GM18505 (cell line): ENCODE measurements around the gene MTRF1L.

Source experiments
- ATAC-seq: cut with Tn5 transposase; IDR thresholded peaks from one replicate; pipeline ENCODE4 v1.9.1; 2021; ENCODE audit not compliant: unreplicated experiment
- POLR2A ChIP-seq: IDR thresholded peaks from 4 replicates; pipeline ENCODE4 v1.6.1; 2011; ENCODE audit warnings: borderline replicate concordance; ENCODE audit not compliant: insufficient read depth, insufficient read length; ENCODE audit errors: extremely low read depth

MTRF1L gene

DNA sequence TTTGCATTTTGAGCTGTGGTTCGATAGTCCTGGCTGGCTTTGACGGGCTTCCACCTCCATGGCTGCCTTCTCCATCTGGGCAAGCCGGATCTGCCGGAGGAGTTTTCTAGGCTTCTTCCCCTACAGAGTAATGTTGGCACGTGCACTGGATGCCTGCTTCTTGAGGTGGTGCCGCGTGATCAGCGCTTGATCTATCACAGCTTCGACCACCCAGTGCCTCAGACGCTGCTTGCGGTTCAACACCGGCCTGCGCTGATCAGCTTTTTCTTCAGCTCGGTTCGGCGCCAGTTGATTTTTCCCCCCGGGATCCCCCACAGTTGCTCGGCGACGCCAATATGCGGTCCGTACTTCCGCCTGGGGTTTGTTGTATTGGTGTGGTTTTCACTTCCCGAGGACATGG is 43.2 kb downstream of the MTRF1L start:
- no peak for TF ChIP-seq POLR2A
- no peak for ATAC-seq

DNA sequence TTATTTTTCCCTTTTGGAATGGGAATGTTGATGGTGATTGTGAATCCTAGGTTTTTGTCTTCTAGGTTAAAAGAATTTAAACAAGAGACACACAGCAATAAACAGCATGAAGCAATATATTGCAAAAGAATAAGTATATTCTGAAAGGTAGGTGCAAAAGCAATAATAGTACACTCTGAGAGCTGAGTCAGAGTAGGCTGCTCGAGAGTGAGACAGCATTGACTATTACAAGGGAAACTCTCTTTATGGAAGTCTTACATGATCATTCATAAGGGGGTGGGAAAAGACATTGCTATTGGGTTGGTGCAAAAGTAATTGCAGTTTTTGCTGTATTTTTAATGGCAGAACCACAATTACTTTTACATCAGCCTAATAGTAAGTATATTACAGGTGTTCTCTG is 44.7 kb downstream of the MTRF1L start:
- ATAC-seq, result no peak
- no peak for TF ChIP-seq POLR2A

DNA sequence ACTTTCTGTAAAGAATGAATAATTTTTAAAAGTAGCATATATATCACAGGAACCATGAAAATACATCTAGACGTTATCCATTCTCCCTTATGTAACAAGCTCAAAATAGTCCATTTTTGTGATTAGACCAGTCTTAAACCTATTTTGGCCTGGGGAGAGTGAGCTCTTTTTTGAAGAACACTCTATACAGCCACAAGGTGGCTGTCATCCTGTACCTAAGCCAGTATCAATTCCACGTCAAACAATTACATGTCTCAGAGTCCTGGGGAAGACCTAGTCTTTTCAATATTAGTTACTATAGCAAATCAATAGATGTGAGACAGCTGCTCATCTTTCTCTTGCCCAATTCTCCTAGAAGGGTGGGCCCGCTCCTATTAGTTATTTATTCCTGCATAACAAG is 48.1 kb downstream of the MTRF1L start:
- TF ChIP-seq POLR2A, result no peak
- ATAC-seq, result no peak

DNA sequence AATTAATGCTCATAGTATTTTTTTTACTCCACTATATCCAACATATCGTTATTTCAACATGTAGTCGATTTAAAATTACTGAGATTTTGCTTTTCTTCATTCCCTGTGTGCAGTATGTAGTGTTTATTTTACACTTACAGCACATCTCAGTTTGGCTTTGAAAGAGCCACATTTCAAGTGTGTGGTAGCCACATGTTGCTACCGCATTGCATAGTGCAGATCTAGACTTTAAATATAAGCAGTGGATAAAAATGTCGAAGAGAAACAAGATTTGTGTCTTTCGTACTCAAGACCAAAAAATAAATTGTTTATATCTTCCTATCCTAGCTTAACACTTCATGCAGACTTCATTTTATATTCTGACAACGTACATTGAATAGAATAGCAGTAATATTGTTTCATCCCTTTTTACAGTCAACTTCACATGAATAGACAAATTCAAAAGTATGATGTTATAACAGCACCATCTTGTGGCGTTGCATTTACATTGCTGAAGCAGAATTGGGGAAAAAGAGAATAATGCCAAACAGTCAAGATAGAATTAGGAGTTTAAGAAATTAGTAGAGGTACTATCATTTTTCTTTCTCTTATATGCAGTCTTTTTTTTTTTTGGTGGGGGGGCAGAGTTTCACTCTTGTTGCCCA is 49.5 kb downstream of the MTRF1L start:
- ATAC-seq, result no peak
- no peak for TF ChIP-seq POLR2A

DNA sequence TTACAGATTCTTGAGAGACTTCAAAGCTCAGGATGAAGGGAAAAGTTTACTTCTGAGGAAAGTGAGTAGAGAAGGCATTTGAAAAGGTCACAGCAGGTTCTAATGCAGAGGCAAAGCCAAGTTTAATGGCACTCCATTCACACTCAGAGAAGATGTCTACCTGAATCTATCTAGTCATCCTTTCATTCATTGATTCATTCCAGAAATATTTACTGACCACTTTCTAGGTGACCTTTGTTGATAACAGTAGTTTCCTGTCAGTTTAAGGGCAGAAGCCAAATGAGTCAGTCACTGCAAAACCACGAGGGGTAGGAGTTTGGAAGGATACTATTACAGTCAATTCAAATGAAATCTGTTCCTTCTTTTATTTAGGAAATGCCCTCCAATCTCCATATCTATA is 50.5 kb downstream of the MTRF1L start:
- no peak for TF ChIP-seq POLR2A
- no peak for ATAC-seq

DNA sequence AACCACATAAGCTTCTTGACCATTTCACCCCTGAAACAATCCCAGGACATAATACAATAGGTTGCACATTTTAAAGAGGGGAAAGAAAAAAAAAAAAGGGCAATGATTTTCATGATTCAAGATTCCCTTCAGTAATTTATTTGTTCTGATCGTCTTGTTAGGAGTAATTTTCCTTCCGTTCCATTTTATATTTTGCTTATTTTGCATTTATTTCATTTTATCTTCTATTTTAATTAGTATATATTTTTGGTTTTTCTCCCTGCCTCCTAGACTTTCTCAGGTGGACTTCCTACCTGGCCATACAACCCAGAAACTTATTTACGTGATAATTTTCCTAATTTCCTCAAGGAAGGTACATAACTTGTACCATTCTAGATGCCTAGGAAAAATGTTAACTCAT is 52.3 kb downstream of the MTRF1L start:
- TF ChIP-seq POLR2A, result no peak
- ATAC-seq, result no peak

DNA sequence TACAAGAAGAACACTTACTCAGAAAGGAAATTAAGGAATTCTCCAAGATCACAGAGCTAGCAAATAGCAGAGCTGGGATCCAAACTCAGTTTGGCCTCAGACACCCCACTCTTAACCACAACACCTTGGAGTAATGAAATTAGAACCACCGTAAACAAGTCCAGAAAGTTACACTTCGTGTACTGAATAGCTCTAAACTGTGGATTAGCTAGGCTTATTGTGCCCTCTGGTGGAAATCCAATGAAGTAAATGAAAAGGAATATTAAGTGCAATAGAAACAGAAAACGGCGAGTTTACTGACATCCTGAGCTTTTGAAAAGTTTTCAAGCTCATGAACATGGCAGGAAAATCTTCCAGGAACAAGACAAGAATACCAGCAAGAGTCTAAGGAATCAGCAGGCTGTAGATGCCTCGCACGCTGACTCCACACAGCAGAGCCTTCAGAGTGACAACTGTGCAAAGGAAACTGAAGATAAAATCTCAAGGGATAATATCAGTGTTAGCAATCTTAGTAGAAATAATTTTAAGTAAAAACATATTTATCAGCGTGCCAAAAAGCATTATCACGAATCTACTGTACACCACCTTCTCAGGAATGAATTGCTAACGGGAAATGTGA is 54.2 kb downstream of the MTRF1L start:
- peak; percentile 63 for ATAC-seq
- TF ChIP-seq POLR2A, result no peak

DNA sequence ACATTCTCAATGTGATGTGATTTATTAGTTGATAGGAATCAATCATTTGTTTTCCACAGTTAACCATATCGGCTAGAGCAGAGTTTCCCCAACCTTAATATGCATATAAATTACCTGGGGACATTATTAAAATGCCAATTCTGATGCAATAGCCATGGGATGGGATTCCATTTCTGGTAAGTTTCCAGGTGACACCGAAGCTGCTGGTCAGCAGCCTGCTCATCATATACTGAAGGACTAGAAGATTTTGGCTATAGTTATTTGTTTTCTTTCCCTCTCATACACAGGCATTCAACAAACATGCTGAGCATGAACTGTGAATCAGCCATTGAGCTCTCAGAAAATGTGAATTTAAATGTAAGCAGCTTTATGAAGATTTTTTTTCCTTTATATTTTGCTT is 55.5 kb downstream of the MTRF1L start:
- no peak for ATAC-seq
- no peak for TF ChIP-seq POLR2A

DNA sequence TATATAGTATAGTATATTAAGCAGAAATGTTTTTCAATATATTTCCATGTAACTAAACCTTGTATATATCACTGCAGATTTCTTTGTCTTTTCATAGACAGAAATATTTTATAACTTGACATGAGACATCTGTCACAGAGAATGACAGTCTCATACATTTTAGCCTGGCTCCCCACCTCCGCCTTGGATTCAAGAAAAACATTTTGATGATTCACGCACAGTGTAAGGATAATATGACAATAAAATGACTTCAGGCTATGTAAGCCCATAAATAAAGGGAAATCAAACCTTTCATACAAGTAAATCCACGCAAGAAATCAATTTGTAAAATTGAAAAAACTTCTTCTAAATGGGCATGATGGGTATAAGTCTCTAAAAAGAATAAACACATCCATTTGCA is 56.0 kb downstream of the MTRF1L start:
- no peak for TF ChIP-seq POLR2A
- ATAC-seq, result no peak

DNA sequence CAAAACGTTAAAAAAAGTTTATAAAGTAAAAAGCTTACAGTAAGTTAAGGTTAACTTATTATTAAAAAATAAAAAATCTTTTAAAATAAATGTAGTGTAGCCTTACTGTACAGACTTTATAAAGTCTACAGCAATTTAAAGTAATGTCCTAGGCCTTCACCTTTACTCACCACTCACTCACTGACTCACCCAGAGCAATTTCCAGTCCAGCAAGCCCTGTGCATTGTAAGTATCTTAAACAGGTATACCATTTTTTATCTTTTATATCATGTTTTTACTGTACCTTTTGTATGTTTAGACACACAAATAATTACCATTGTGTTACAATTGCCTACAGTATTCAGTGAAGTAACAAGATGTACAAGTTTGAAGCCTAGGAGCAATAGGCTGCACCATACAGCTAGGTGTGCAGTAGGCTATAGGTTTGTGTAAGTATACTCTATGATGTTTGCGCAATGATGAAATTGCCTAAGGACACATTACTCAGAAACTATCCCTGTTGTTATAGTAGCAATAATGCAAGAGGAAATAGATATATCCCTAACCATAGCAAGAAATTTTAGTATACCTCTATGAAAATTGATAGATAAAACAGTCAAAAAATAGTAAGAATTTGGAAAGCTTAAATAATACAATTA is 59.1 kb downstream of the MTRF1L start:
- no peak for ATAC-seq
- no peak for TF ChIP-seq POLR2A

DNA sequence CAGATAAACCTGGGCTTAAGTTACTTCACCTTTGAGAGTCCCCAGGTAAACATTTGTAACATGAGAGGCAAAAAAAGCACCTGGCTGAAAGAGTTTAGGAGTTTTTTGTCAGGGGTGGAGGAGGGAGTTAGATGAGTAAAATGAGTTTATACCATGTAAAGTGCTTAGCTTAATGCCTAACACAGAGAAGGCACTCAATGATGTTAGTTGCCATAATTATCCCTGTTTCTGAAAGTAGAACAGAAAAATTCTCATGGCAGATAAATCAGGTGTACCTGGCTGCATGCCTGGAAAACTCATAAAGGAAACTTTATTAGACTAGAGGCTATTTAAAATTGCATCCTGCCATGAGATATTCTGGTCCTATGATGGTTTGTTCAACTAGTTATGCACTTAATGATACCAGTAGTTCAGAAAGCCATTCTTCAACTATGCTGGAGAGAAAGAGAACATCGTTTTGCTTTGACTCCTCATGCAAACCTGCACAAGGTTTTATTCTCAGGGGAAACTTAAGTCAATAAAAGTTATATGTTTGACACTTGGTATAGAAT is 60.1 kb downstream of the MTRF1L start:
- TF ChIP-seq POLR2A, result no peak
- ATAC-seq, result no peak

DNA sequence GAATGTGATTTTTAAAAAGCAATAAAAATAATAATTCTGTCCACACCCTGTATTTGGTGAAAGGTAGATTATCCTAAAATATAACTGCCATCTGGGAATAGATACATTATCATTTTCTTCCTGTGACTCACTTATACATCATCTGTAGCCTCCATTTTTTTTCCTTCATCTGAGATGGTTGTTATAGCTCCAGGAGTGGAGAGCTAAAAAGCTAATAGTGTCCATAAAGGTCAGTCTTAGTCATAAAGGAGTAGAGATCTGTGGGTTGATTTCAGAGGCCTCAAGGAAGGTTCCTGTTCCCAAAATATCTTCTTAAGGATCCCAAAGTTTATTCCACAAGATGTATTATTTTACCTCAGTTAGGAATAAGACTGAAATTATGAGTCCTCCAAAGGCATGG is 60.8 kb downstream of the MTRF1L start:
- no peak for ATAC-seq

More for the DNA sequence above, 60.8 kb downstream of the MTRF1L start:
- no peak for TF ChIP-seq POLR2A
